Measurements from ENCODE around the gene RBM20.

The RBM20 gene

DNA sequence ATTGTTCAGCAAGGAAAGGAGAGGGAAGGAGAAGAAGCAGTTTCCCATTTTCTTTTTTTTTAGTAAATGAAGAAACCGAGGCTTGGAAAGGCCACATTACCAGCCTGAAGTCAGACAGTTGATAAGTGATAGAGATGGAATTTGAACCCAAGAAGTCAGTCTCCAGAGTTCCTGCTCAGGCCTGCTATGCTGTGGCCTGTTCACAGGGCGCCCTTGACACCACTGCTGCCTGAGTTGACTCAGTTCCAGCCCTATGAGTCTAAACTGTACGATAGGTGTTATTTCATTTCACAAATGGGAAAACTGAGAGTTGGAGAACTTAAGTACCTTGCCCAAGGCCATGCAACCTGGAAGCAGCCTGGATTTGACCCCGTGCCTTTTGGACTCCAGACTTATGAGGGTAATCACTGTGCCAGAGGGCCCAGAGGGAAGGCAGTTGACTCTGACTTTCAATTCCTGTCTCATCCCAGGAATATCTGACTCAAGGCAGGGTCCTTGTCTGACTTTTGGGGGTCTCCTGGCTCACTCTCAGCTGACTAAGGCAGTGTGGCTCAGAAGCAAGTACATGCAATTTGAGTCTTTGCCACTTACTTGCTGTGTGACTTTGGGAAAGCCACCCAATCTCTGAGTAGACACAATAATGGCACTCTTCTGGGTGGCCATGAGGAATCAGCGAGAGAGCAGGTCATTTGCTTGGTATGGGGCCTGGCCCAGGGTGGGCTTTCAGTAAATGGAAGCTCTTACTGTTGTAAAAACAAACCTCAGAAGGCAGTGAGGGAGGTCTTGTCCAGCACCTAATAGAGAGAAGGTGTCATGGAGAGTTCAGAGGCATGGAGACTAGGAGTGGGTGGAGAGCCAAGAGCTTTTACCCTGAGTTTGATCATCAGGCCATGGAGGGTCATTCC, 17.9 kb upstream of the RBM20 start:
- Histone ChIP-seq H3K4me3 (no peak overlapping the region), H3K27ac (no peak overlapping the region)
- no peak for TF ChIP-seq CTCF (IDR thresholded peaks at IDR 0.05)
- no peak for DNase-seq (ENCODE audit: low spot score)

- no peak for TF ChIP-seq CTCF (IDR thresholded peaks at IDR 0.05)
- Histone ChIP-seq H3K4me3 (no peak overlapping the region), H3K27ac (no peak overlapping the region)
- no peak for DNase-seq (ENCODE audit: low spot score)
These were observed 16.0 kb upstream of the RBM20 start for GRCh38 chr10:110628161-110628560.

DNA sequence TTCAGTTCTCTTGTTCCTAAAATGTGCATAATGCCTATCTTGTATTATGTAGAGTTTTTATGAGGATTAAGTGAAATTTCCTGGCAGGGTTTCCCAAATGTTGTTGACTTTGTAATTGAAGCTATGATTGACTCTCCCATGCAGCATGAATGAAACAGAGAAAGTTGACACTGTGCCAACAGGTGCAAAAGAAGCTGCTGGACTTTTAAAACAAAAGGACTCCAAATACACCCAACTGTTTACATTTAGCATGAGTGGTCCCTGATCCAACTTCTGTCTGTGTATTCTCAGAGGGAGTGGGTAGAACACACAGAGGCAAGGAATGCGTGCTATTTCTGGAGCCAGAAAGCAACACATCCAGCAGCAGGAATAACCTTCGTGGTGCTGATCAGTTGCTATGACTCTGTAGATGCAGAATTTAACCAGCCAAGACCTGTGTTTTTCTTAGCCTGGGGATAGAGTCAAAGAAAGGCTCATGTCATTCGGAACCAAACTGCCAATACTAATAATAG, 14.4 kb upstream of the RBM20 start:
- TF ChIP-seq CTCF (IDR thresholded peaks at IDR 0.05) = no peak
- DNase-seq (ENCODE audit: low spot score) = no peak
- no peak overlapping the region for H3K4me3 ChIP-seq
- H3K27ac ChIP-seq = peak overlapping the region; percentile 62 to 86

GRCh38 chr10:110631934-110632333, 12.2 kb upstream of the RBM20 start:
- TF ChIP-seq CTCF (IDR thresholded peaks at IDR 0.05) = no peak
- DNase-seq (ENCODE audit: low spot score) = no peak
- Histone ChIP-seq H3K27ac (no peak overlapping the region), H3K4me3 (no peak overlapping the region)

DNA sequence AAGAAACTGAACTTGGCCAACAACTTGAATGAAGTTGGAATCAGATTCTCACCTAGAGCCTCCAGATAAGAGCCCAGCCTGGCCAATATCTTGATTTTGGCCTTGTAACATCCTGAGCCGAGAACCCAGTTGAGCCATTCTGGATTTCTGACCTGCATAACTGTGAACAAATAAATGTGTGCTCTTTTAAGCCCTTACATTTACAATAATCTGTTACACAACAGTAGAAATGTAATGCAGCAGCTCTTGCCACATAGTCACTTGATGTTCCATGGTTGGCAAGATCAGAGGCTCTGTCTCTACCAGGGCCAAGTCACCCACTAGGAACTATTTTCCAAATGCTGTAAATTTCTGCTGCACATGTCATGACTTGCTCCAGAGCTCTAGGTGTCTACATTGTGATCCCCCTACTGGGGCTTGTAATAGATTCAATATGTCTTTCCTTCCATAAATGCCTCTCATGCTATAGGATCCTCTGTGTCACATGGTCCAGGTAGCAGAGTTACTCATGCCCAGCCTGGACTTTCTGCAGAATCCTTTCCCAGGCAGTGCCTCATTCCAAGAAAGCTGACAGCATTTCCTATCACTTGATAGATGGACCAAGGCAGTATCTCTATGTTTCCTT, 11.4 kb upstream of the RBM20 start:
- Histone ChIP-seq H3K4me3 (no peak overlapping the region), H3K27ac (no peak overlapping the region)
- no peak for DNase-seq (ENCODE audit: low spot score)
- no peak for TF ChIP-seq CTCF (IDR thresholded peaks at IDR 0.05)

DNA sequence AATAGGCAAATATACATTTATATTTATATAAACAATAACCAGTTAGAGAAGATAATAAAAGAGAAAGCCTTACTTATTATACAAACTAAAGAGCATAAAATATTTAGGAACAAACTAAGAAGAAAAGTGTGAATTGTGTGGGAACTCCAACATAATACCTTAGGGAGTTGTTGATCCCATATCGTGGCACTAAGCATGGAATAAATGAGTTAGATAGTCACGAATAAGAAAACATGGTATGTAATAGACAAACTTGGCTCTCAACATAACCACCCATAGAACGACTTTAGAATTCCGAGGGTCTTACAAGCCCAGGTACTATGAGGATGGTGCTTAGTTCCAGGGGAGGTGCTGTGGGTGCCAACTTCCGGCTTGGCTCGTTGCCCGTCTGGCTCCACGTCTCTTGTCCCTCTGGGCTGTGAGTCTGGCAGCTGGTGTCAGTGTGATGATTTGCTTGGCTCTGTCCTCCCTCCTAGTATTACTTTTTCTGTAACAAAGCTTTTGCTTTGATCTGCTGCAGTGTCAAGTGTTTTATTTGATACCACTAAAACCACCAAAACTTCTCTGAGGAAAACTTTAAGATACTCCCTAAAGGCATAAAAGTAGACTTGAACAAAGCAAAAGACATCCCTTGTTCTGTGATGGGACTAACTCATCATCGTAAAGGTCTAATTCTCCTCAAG, 9.5 kb upstream of the RBM20 start:
- no peak overlapping the region for H3K27ac ChIP-seq
- no peak overlapping the region for H3K4me3 ChIP-seq
- no peak for TF ChIP-seq CTCF (IDR thresholded peaks at IDR 0.05)
- DNase-seq (ENCODE audit: low spot score) = no peak
